Smooth muscle cell (in vitro differentiated cells): ENCODE data around the gene SPSB4. TPM values are rescaled to one million over a fixed set of nuclear protein-coding genes. Genes with fewer than 3 reads are reported as not detected.

ENCODE experiments used
- DNase-seq: peaks from one replicate; lab custom pipeline; 2025; ENCODE audit not compliant: unreplicated experiment; lab: John Stamatoyannopoulos, UW
- H2AFZ ChIP-seq: fragments of 200-600 bp; sonication (generic); 2 replicates; pipeline ENCODE4 v1.6.0; 2016; ENCODE audit warnings: antibody characterized with exemption, low read depth, mild to moderate bottlenecking
- H3F3A ChIP-seq: fragments of 200-600 bp; sonication (generic); 2 replicates; pipeline ENCODE4 v1.6.0; 2017; ENCODE audit warnings: antibody characterized with exemption, low read depth
- H3K27ac ChIP-seq: fragments of 200-600 bp; sonication (generic); 2 replicates; pipeline ENCODE4 v1.5.1; 2016; ENCODE audit warnings: low read depth, mild to moderate bottlenecking
- H3K27me3 ChIP-seq: fragments of 200-600 bp; sonication (generic); 2 replicates; pipeline ENCODE4 v1.6.1; 2016; ENCODE audit warnings: low read depth, mild to moderate bottlenecking
- H3K36me3 ChIP-seq: fragments of 200-600 bp; sonication (generic); 2 replicates; pipeline ENCODE4 v1.5.1; 2016; ENCODE audit warnings: low read depth
- H3K4me1 ChIP-seq: fragments of 200-600 bp; sonication (generic); 2 replicates; pipeline ENCODE4 v1.5.1; 2016; ENCODE audit warnings: low read depth
- H3K4me2 ChIP-seq: fragments of 200-600 bp; sonication (generic); 2 replicates; pipeline ENCODE4 v1.6.0; 2016; ENCODE audit warnings: mild to moderate bottlenecking
- H3K4me3 ChIP-seq: fragments of 200-600 bp; sonication (generic); 2 replicates; pipeline ENCODE4 v1.5.1; 2016; ENCODE audit warnings: mild to moderate bottlenecking
- H3K79me2 ChIP-seq: fragments of 200-600 bp; sonication (generic); 2 replicates; pipeline ENCODE4 v1.6.0; 2016; ENCODE audit warnings: low read depth, mild to moderate bottlenecking
- H3K9ac ChIP-seq: fragments of 200-600 bp; sonication (generic); 2 replicates; pipeline ENCODE4 v1.6.0; 2016; ENCODE audit warnings: low read depth
- H3K9me3 ChIP-seq: fragments of 200-600 bp; sonication (generic); replicated peaks from 2 replicates; pipeline ENCODE4 v1.5.1; 2016; ENCODE audit warnings: low read depth
- H4K20me1 ChIP-seq: fragments of 200-600 bp; sonication (generic); 2 replicates; pipeline ENCODE4 v1.6.0; 2016; ENCODE audit warnings: low read depth
- CTCF ChIP-seq: fragments of 200-600 bp; sonication (generic); IDR thresholded peaks from 2 replicates; pipeline ENCODE4 v1.5.1; 2017; ENCODE audit warnings: borderline replicate concordance, mild to moderate bottlenecking, antibody characterized with exemption; ENCODE audit not compliant: insufficient read depth, poor library complexity, severe bottlenecking
- WGBS: methylation state at CpG from one replicate; pipeline ENCODE4 v1.1.7; 2016; ENCODE audit warnings: low lambda C conversion rate; 5-methylcytosine and 5-hydroxymethylcytosine counted together
- polyA plus RNA-seq: library from polyadenylated mRNA; unstranded; fragments of >200 nt; fragmentation: Nextera tagmentation; extraction: Ambion mirVana; gene quantifications from 2 replicates; pipeline ENCODE4 v1.2.1, GENCODE V29; 2016
- total RNA-seq: library from RNA; depleted of rRNA; stranded (reverse); fragments of >200 nt; gene quantifications from 2 replicates; pipeline ENCODE4 v1.2.3, GENCODE V29; 2014

Gene SPSB4
- total and polyA plus RNA-seq, 2 experiments from 2014 or later: 1.8 to 3.9 TPM

- Histone ChIP-seq H2AFZ (no peak overlapping the region), H3K27ac (no peak overlapping the region), H3K9me3 (no peaks in the 10 kb centered on the region), H3K9ac (no peak overlapping the region), H3K27me3 (peaks cover 6% of the 10 kb centered on the region), H3K36me3 (no peaks in the 10 kb centered on the region), H3F3A (peaks cover 4% of the 10 kb centered on the region), H3K4me2 (no peak overlapping the region), H3K79me2 (no peaks in the 10 kb centered on the region), H4K20me1 (no peaks in the 10 kb centered on the region), H3K4me1 (peaks cover 8% of the 10 kb centered on the region), H3K4me3 (no peak overlapping the region)
- DNase-seq: no peak
- no peak for TF ChIP-seq CTCF
- 67% methylated on average over 1 of the region's 1 CpG for WGBS
Observed at GRCh38 chr3:141047168-141047567, 4.0 kb upstream of the SPSB4 start.

- WGBS: 64% methylated on average over 2 of the region's 2 CpGs
- Histone ChIP-seq H3K9ac (no peak overlapping the region), H3K4me1 (peaks cover 19% of the 10 kb centered on the region), H3K27me3 (peaks cover 6% of the 10 kb centered on the region), H3K4me3 (no peak overlapping the region), H3K9me3 (no peaks in the 10 kb centered on the region), H3K4me2 (no peak overlapping the region), H3K79me2 (peaks cover 6% of the 10 kb centered on the region), H3K36me3 (no peaks in the 10 kb centered on the region), H3K27ac (no peak overlapping the region), H4K20me1 (no peaks in the 10 kb centered on the region), H2AFZ (no peak overlapping the region), H3F3A (peaks cover 4% of the 10 kb centered on the region)
- TF ChIP-seq CTCF: peak; percentile 32
- no peak for DNase-seq
Observed at GRCh38 chr3:141049681-141050080, 1.5 kb upstream of the SPSB4 start.

GRCh38 chr3:141051443-141052200, 475 bp downstream of the SPSB4 start:
- Histone ChIP-seq H3F3A (peaks cover 4% of the 10 kb centered on the region), H3K36me3 (no peaks in the 10 kb centered on the region), H3K9me3 (no peaks in the 10 kb centered on the region), H3K9ac (no peak overlapping the region), H2AFZ (peak overlapping the region; percentile 90), H4K20me1 (no peaks in the 10 kb centered on the region), H3K4me2 (peak overlapping the region; percentile 87), H3K27me3 (peaks cover 6% of the 10 kb centered on the region), H3K4me1 (peaks cover 25% of the 10 kb centered on the region), H3K4me3 (peak overlapping the region; percentile 73), H3K27ac (no peak overlapping the region), H3K79me2 (peaks cover 6% of the 10 kb centered on the region)
- WGBS: under 1% methylated on average over 69 of the region's 77 CpGs
- TF ChIP-seq CTCF: no peak
- DNase-seq: no peak
